Prostate gland (tissue), 2 donors: ENCODE results near the gene DIP2B.

Experiments used
- POLR2A ChIP-seq: fragments of 450-650 bp; IDR thresholded peaks from one replicate; pipeline ENCODE4 v1.6.1; 2016; ENCODE audit warnings: antibody characterized with exemption, mild to moderate bottlenecking
- POLR2AphosphoS5 ChIP-seq: sonication (generic); formaldehyde crosslinking; IDR thresholded peaks from one replicate; pipeline ENCODE4 v1.6.1; 2017; ENCODE audit warnings: antibody characterized with exemption
- TF ChIP-seq, protein P1 (sequence below), 4 experiments: fragments of 200-600 bp in 2 of 4; fragments of 450-650 bp in 2 of 4; sonication (generic) in 2 of 4; IDR thresholded peaks; 1 replicate in 3 of 4; 2 replicates in 1 of 4; pipeline ENCODE4 v1.5.1; 2016 to 2019; ENCODE audit warnings: antibody characterized with exemption in 4 of 4, mild to moderate bottlenecking in 2 of 4, moderate library complexity in 2 of 4

DNA sequence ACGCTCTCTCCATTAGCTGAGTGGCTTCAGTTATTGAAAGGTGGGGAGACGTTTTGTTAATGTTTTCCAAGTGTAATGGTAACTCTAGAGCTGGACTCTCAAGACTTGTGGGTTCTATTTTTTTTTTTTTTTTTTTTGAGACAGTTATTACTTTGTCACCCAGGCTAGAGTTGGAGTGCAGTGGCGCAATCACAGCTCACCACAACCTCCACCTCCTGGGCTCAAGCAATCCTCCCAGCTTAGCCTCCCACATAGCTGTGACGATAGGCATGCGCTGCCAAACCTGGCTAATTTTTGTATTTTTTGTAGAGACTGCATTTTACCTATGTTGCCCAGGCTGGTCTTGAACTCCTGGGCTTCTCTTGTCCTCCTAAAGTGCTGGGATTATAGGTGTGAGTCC is 285.3 kb downstream of the DIP2B start:
- TF ChIP-seq POLR2A (no peak), POLR2AphosphoS5 (no peak)
- TF ChIP-seq, protein P1, sequence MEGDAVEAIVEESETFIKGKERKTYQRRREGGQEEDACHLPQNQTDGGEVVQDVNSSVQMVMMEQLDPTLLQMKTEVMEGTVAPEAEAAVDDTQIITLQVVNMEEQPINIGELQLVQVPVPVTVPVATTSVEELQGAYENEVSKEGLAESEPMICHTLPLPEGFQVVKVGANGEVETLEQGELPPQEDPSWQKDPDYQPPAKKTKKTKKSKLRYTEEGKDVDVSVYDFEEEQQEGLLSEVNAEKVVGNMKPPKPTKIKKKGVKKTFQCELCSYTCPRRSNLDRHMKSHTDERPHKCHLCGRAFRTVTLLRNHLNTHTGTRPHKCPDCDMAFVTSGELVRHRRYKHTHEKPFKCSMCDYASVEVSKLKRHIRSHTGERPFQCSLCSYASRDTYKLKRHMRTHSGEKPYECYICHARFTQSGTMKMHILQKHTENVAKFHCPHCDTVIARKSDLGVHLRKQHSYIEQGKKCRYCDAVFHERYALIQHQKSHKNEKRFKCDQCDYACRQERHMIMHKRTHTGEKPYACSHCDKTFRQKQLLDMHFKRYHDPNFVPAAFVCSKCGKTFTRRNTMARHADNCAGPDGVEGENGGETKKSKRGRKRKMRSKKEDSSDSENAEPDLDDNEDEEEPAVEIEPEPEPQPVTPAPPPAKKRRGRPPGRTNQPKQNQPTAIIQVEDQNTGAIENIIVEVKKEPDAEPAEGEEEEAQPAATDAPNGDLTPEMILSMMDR (IDR thresholded peaks at IDR 0.05) = no peak
